GM12878 (cell line): Measurements from ENCODE around the gene ACTL7A.

Experiments used
- SMAD5 ChIP-seq: IDR thresholded peaks from 2 replicates; pipeline ENCODE4 v1.6.1; 2016; ENCODE audit warnings: antibody characterized with exemption, low read depth
- USF1 ChIP-seq: IDR thresholded peaks from 2 replicates; pipeline ENCODE4 v1.6.1; 2011; ENCODE audit warnings: borderline replicate concordance, low read depth, mild to moderate bottlenecking, moderate library complexity, mixed read lengths, low read length; ENCODE audit not compliant: insufficient read depth; ENCODE audit errors: extremely low read length
- ZBTB33 ChIP-seq: fragments of 450-650 bp; IDR thresholded peaks from 2 replicates; pipeline ENCODE4 v1.6.1; 2017; ENCODE audit warnings: mild to moderate bottlenecking

- TF ChIP-seq ZBTB33 (no peak), SMAD5 (no peak), USF1 (no peak)
Measured at GRCh38 chr9:108880738-108881316, 18.8 kb downstream of the ACTL7A start.
